Erythroblast (primary cell): ENCODE data around the gene VEGFB.

ENCODE experiments used
- DNase-seq, 2 experiments: peaks; one replicate each; lab custom pipeline; 2025; lab: John Stamatoyannopoulos, UW
- GATA1 ChIP-seq: IDR thresholded peaks from 2 replicates; pipeline ENCODE4 v1.6.1; 2011; ENCODE audit warnings: low read depth, mild to moderate bottlenecking, control low read depth, low read length, moderate library complexity
- POLR2A ChIP-seq: IDR thresholded peaks from 2 replicates; pipeline ENCODE4 v1.6.1; 2011; ENCODE audit warnings: mild to moderate bottlenecking, low read length

VEGFB gene

GRCh38 chr11:64287676-64288352, 53.4 kb downstream of the VEGFB start:
- TF ChIP-seq POLR2A, result no peak
- no peak for DNase-seq

GRCh38 chr11:64288353-64288750, 54.0 kb downstream of the VEGFB start:
- DNase-seq, result no peak
- TF ChIP-seq GATA1 (no peak), POLR2A (no peak)
